Cerebellar nuclear complex (tissue), 1 donor: ENCODE data around the gene GBA2.

Source experiments
- DNase-seq, 2 experiments: peaks; one replicate each; lab custom pipeline; 2025; lab: John Stamatoyannopoulos, UW

GBA2 gene

DNA sequence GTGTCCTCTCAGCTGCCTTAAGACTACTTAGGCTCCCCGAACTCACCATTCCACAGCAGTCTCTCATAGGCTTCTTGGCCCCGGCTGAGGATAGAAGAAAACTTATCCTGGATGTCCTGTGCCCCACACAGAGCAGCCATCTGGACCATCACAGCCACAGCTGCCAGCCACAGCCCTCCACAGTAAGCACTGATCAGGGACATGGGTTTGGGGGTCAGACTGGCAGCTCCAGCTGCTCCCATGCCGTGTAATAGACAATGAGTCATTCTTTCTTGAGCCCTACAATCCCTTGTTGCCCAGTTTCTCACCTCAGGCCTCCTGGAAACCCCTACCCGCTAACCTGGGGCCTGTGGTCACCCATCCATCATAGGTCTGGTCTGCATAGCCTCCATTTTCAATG is 10.8 kb downstream of the GBA2 start:
- DNase-seq = no peak

DNA sequence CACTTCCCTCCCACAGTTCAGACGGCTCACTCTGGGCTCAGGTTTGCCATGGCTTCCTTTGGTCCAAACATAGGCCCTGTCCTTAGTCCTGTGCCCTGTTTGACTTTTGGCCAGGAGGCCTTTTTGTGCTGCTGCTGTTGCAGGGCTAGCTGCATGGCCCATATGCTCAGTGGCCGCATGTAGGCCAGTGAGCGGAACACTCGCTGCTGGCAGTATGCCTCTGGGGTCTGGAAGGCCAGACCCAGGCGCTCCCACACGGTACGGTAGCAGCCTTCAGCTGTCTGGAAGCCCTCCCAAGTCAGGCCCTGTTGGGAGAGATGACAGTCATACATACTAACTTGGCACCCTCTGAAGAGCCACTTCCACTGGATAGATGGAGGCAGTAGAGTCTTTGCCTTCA is 11.9 kb downstream of the GBA2 start:
- DNase-seq = no peak

DNA sequence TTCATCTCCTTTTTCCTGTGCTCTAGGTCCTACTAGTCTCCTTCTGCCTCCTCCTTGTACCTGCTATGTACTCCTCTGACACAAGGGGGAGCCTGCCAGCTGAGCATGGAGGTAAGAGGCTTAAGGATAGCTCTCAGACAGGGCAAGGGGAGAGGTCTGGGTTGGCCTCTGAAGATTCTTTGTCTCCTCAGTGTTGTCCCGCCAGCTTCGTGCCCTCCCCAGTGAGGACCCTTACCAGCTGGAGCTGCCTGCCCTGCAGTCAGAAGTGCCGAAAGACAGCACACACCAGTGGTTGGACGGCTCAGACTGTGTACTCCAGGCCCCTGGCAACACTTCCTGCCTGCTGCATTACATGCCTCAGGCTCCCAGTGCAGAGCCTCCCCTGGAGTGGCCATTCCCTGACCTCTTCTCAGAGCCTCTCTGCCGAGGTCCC is 12.8 kb downstream of the GBA2 start:
- no peak for DNase-seq

DNA sequence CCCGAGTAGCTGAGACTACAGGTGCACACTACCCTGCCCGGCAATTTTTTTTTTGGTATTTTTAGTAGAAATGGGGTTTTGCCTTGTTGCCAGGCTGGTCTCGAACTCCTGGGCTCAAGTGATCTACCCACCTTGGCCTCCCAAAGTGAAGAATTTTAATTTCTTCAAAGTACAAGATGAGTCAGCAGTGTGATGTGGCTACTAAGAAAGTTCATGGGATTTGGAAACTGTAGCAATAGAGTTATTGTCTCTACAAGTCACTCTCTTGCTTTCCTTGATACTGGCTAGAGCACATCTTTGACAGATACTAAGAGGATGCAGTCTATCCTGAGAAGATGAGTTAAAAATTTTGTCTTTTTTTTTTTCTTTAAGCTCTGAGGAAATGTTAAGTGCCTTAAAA is 14.9 kb downstream of the GBA2 start:
- DNase-seq = no peak

DNA sequence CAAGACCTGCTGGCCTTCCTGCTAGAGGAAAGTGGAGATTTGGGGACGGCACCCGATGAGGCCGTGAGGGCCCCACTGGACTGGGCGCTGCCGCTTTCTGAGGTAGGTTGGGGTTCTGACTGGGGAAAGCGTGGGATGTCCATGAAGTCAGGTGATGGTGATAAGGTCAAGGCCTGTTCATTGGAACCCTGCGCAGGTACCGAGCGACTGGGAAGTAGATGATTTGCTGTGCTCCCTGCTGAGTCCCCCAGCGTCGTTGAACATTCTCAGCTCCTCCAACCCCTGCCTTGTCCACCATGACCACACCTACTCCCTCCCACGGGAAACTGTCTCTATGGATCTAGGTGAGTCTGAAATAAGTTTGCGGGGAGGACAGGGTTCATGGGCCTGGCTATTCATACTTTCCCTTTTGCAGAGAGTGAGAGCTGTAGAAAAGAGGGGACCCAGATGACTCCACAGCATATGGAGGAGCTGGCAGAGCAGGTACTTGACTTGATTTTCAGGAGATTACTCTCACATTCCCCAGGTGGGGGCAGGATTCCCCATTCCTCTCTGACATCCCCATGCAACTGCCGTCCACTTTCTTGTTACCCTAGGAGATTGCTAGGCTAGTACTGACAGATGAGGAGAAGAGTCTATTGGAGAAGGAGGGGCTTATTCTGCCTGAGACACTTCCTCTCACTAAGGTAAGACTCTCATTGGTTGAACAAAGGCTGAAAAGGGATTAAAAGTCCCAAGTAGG is 16.1 kb downstream of the GBA2 start:
- no peak for DNase-seq

DNA sequence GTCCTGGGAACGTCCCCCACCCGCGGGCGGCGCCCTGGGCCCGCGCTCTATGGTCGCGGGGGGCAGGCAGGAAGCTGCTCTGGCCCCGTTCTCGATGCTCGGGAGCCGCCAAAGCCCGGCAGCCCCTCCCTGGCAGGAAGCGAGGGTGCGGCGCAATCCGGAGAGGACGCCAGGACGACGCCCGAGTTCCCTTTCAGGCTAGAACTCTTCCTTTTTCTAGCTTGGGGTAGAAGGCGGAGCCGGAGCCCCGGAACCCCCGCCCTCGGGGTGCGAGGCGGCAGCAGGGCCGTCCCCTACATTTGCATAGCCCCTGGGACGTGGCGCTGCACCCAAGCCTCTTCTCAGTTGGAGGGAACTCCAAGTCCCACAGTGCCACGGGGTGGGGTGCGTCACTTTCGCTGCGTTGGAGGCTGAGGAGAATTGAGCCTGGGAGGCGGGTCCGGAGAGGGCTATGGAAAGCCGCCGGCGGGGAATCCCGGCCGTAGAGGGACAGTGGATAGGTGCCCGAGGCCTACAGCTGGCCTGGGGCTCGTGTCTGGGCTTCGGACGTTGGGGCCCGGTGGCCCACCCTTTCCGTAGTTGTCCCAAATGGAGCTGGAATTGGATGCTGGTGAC is 16.7 kb downstream of the GBA2 start, which contains the start of the genes CREB3 and TLN1:
TSS of gene CREB3 (plus strand) at position 482 of the 615 bp plus-strand sequence. CDS start at position 589, 107 bp downstream.
TSS of gene TLN1 (minus strand) at position 11 of the 615 bp plus-strand sequence. CDS start 6,501 bp downstream, outside the sequence.
- peak; percentile 88 to 91 for DNase-seq

DNA sequence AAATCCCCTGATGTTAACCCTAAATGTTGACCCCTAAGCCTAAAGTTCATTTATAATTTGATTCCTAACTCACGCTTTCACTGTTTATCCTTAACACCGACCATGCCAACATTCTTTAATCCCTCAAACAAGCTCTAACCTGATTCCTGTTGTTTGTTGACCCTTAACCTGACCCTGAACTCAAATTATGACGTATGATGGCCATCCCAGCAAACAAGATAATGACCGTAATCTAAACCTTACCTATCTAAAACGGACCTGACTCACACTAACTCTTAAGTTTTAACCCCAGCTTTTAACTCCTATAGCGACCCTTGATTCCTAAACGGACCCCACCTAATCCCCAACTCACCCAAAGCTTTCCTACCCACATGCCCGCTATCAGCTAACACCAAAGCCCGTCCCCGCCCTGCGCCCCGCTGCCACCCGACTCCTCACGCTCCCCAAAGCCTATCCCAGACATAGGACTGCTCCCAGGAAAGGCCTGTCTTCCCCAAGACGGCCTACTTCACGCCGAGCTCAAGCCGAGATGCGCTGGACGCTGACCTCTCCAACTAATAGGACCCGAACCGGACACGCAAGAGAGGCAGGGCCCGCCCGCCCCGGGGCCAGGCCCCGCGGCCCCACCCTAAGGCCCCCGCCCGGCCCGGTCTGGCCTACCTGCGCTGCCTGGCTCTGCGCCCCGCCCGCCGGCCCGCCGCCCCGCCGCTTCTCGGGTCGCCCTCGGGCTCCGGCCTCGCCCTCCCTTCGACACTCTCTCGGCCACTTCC is 17.4 kb downstream of the GBA2 start:
- no peak for DNase-seq

DNA sequence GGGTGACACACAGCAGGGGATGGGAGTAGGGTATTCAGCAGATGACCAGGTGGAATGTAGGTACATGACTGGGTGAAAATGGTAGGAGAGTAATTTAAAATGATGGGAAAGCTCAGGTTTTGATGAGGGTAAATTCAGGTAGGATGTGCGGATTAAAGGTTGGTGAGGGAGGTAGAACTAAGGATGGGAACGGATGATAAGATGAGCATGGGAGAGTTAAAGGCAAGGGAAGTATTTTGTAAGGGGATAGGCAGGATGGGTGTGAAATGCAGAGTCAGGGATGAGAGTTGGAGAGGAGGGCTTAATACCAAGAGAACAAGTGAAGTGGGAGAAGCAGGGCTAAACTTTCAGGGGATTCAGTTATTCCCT is 18.6 kb downstream of the GBA2 start:
- DNase-seq = no peak

DNA sequence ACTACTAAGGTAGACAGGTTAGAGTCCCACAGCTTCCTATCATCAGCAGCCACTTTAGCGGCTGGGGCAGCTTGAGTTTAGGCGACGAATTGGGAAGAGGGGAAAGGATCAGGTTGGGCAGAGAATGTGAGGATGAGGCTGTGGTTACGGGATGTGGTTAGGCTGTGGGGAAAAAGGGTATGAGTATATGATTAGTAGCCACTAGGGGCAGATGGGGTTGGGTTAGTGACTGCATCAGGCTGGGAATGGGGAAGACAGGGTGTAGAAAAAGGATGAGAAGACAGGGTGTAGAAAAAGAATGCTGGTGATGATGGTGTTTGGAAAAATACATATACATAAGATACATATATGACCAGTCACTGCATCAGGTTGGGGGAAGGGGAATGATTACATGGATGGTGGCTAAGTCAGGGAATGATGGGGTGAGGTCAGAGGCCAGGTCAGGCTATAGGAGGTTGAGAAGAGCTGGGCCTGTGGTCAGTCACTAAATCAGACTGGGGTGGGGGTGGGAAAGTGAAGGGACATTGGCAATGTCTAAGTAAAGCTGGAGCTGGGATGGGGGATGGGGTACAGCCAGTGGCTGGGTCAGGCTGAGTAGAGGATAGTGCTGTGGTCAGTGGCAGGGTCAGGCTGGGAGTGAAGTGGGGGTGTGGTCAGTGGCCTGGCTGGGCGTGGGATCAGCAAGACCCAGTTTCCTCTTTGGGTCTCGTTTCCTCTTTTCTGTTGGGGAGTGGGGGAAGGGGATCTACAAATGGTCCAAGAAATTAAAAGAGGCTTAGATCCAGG is 19.1 kb downstream of the GBA2 start:
- no peak for DNase-seq

DNA sequence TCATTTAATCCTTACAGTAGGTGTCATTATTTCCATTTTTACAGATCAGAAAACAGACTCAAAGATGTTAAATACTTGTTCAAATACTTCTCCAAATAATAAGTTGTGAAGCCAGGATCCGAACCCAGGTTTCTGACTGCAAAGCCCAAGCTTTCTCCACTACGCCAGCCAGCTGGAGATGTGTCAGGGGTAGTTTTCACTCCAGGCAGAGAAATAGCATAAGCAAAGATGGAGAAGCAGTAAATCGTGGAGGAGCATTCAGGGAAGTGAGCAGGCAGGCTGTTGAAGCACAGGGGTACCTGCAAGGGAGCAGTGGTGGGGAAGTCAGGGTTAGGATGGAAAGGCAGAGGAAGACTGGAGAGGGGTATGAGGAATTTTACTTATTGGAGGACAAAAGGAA is 19.9 kb downstream of the GBA2 start:
- no peak for DNase-seq

DNA sequence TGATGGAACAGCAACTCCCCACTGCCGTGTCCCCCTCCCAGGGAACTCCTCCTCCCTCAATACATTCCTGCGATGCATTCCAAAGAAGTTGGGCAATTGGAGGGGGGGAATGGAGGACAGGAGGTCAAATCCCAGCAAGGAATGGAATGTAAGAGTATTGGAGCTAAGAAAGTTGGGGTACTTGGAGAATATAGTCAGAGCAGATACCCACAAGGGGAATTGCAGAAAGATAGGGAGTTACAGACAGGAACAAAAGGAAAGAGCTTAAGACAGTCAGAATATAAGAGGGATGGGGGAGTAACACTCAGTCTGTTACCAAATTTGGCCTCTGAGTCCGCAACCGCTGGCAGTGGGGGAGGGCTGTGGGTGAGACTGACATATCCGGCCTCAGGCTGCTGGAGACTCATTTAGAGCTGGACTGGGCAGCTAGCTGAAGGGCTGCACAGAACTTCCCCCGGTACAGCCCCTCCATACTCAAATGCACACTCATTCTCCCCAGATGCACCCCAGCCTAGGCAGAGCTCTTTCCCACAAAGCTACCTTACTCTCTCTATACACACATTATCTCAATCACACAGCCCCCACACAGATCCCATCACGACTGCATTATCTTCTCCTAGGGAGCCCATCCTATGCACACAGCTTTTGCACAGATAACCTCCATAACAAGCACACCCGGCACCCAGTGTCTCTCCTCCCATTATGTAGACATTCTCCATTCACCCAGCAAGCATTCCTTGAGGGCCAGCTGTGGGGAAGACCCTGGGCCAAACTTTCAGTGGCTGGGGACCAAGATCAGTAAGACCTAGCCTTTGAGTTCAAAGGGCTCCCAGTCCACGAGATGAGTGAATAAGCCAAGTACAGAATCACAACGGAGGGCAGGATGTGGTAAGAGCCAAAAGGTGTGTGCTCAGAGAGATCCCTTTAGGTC is 20.7 kb downstream of the GBA2 start:
- no peak for DNase-seq

DNA sequence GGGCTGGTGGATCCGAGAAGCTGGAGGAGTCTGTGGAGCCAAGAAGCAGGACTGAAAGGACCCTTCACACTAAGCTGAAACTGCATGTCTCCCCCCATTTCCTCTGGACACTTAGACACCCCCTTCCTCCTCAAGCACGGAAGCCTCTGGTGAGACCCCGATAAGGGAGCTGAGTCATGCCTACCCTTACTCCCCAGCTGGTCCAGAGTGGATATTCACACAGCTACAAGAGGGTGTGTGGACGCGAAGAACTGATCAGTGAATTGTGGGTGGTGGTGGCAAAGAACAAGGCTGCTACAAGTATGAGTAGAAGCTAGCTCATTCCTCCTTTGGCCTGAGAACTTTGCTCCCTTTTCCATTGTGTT is 21.4 kb downstream of the GBA2 start:
- no peak for DNase-seq

DNA sequence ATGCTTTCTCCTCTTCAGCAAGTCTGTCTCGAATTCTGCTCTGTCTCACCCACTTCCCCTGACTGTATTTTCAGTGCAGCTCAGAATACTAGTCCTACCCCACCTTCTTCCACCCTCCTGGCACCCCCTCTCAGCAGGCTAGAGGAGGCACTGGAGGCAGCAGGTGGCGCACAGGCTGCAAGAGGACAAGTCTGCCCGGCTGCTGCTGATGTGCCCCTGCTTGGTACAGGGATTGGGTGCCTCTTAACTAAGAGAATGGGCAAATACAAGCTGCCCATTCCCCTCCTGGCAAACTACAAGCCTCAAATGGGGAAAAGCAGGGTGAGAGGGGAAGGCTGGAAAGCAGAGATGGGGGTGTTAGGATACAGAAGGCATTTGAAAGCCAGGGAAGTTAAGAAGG is 22.1 kb downstream of the GBA2 start:
- no peak for DNase-seq

DNA sequence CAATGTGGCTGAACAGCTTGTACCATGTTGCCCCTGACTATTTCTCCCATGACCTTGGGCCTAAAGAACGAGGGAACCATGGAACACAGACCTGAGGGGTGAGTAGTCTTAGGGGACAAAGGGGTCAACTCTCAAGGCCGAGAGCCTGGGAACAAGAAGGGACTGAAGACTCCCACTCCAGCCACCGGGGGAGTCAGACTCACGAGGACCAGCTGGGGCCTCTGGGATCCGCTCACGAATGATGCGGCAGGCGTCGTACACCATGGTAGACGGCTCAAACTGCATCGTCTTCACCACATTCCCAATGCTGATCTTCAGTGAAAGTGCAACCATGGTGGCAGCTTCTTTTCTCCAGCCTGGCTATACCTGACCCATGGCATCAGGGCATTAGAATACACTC is 23.7 kb downstream of the GBA2 start:
- DNase-seq = no peak

DNA sequence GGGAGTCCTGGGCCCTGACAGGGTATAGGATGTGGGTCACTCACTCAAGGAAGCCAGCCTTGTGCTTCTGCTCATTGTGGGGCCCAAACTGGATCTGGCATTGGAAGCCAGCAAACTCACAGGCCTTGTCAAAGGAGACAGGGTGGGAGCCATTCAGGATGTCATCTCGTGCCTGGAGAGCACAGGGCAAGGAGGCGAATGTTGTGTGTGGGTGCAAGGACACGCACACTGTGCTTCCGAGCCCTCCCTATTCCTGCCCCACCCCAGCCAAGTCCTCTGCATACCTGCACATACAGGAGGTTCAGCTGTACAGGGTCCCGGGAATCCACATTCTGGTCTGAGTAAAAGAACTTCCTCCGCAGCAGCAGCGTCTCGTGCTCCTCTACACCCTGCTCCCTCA is 25.1 kb downstream of the GBA2 start:
- DNase-seq = no peak

DNA sequence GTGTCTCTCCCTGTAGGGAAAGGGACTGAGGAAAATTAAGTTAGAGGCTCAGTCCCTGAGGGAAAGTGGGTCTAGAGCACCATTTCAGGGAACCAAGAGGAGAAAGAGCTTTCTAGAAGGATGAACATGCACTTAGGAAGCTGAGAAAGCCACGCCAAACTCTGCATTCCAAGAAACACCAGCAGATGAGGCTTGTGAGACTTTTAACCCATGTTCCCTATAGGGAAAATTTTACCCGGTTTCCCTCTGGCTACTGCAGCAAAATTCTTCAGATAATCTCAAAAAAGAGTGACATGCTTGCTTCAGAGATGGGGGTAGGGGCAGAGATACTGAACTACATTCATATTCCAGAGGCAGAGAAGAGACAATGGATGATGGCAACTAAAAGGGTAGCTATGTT is 25.6 kb downstream of the GBA2 start:
- no peak for DNase-seq

DNA sequence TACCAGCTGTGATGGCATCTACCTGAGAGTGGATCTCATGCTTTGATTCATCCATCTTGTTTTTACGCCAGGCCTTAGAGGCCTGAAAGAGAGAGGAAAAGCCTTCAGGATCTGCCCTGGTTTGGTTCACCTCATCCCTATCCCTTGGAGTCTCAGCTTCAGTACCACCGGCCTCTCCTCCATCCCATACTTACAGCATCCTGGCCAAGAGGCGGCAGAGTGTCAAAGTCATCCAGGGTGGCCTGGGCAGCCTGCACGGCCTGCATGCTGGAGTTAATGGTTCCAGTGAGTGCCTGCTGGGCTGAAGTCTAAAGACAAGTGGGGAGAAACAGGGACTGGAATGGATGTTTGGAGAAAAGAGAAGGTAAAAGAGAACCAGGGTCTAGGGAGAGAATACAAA is 29.5 kb downstream of the GBA2 start:
- no peak for DNase-seq

DNA sequence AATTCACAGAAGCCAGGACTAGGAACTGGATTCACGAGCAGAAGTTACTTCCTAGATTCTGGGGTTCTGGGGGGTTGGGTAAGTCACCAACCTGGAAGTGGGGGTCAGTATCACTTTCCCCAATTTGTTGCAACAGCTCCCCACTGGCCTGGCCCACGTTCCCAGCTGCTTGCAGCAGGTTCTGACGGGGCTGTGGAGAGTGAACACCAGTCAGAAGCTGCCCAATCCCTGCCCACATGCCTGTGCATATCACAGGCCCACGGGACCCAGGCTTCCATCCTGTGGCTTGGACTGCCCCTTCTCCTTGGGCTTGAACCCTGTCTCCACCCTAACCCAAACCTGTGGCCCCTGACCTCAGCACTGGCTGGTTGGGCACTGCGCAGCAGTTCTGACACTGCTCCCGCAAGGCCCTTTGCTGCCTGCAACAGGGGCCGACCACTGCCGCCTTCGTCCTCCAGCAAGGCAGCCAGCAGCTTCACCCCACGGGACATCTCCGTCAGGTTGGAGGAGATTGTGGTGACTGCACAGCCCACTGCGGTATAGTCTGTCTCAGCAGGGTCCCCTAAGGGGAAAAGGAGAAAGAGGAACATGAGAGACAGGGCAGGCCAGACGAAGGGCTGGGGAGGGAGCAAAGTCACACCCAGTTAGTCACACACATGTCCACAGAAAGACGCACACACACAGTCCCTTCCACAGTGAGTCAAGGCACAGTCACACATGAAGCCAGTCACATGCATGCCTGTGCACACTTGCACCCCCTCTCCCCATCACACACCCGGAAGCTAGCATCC is 30.1 kb downstream of the GBA2 start:
- no peak for DNase-seq

DNA sequence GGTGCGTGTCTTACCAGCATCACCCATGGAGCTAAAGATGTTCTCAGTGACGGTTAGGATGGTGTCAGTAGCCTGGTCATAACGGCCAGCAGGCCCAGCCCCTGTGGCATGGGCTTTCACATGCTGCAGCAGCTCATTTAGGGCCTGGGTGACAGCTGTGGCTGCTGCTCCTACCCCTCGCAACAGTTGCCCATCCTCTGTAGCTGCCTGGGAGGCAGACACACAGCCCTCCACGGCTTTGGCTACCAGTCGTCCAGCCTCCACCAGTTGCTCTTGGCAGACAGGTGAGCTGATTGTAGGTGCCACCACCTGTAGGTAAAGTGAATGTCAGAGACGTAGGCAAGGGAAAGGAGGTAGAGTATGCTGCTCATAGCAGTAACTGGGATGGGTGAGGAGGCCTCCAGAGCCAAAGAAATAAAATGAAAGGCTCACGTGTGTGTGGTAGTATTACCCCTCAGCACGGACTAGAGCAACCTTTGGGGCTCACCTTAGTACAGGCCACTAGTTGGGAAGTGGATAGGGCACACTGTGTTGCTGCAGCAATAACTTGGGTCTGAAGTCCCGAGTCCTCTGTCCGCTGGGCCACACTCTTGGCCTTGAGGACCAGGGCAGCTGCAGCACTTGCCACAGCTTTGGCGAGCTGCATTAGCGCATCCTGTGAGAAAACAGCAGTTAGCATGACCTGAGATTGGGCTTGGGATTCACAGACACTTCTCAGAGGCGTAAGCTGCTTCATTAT is 31.7 kb downstream of the GBA2 start:
- DNase-seq = no peak

DNA sequence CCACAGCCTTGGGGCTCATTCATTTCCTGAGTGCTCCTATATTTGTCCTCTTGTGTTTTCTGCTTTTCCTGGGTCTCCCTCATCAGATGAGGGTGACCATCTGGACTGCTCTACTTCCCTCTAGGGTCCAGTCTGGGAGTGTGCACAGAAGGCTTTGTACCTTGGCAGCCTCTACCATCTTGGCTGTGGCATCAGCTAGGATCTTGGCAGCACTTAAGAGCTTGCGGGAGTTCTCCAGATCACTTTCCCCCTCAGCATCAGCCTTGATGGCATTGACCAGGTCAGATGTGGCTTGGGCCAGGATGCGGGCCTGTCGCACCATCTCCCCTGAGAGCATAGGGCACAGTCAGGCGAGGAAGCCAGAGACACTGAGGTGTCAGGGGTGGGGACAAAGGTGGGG is 32.8 kb downstream of the GBA2 start:
- DNase-seq = peak; percentile 71 to 81
